Activated CD4-positive, CD25-positive, alpha-beta regulatory T cell treated with anti-CD3 and anti-CD28 coated beads, Interleukin-2, amount 50 U/mL, for 72 hours (primary cell): ENCODE results near the gene SMYD3.

ENCODE experiments used
- DNase-seq: peaks from one replicate; pipeline ENCODE4 v3.0.0; 2021

SMYD3 gene

GRCh38 chr1:245878585-245878984 is 628.5 kb downstream of the SMYD3 start:
- DNase-seq, result no peak

- no peak for DNase-seq
Observed at GRCh38 chr1:245877976-245878375, 629.1 kb downstream of the SMYD3 start.

- no peak for DNase-seq
Observed at GRCh38 chr1:245876586-245876985, 630.5 kb downstream of the SMYD3 start.

- DNase-seq, result no peak
Observed at GRCh38 chr1:245875581-245876261, 631.4 kb downstream of the SMYD3 start.

- DNase-seq, result no peak
Observed at GRCh38 chr1:245874942-245875580, 632.0 kb downstream of the SMYD3 start.

GRCh38 chr1:245873883-245874671 is 633.0 kb downstream of the SMYD3 start:
- DNase-seq, result no peak

GRCh38 chr1:245873068-245873467 is 634.0 kb downstream of the SMYD3 start:
- no peak for DNase-seq

GRCh38 chr1:245872475-245872874 is 634.6 kb downstream of the SMYD3 start:
- no peak for DNase-seq

GRCh38 chr1:245871915-245872314 is 635.2 kb downstream of the SMYD3 start:
- no peak for DNase-seq

- no peak for DNase-seq
Observed at GRCh38 chr1:245871191-245871590, 635.9 kb downstream of the SMYD3 start.

GRCh38 chr1:245870698-245871097 is 636.4 kb downstream of the SMYD3 start:
- no peak for DNase-seq

- no peak for DNase-seq
Observed at GRCh38 chr1:245869847-245870246, 637.2 kb downstream of the SMYD3 start.

- no peak for DNase-seq
Observed at GRCh38 chr1:245867738-245868137, 639.3 kb downstream of the SMYD3 start.

- no peak for DNase-seq
Observed at GRCh38 chr1:245864872-245865271, 642.2 kb downstream of the SMYD3 start.

- no peak for DNase-seq
Observed at GRCh38 chr1:245863566-245864184, 643.4 kb downstream of the SMYD3 start.

GRCh38 chr1:245862812-245863540 is 644.1 kb downstream of the SMYD3 start:
- DNase-seq, result no peak

- no peak for DNase-seq
Observed at GRCh38 chr1:245860657-245861544, 646.2 kb downstream of the SMYD3 start.

- no peak for DNase-seq
Observed at GRCh38 chr1:245859493-245860114, 647.5 kb downstream of the SMYD3 start.

GRCh38 chr1:245858722-245859492 is 648.2 kb downstream of the SMYD3 start:
- DNase-seq, result no peak

- DNase-seq, result no peak
Observed at GRCh38 chr1:245858022-245858721, 648.9 kb downstream of the SMYD3 start.
